SU-DHL-6 (cell line): ENCODE results near the gene TWSG1.

Experiments used
- H2AFZ ChIP-seq: fragments of 200-600 bp; sonication (generic); 2 replicates; pipeline ENCODE4 v1.6.1; 2014; ENCODE audit warnings: low read depth, mild to moderate bottlenecking, moderate library complexity, mixed read lengths, antibody characterized with exemption, low read length; ENCODE audit not compliant: severe bottlenecking
- H3F3A ChIP-seq: fragments of 200-600 bp; shearing (Covaris generic); 2 replicates; pipeline ENCODE4 v1.6.0; 2016; ENCODE audit warnings: antibody characterized with exemption, mild to moderate bottlenecking; ENCODE audit not compliant: insufficient read depth
- H3K27ac ChIP-seq: fragments of 200-600 bp; sonication (generic); 2 replicates; pipeline ENCODE4 v1.5.1; 2016; ENCODE audit warnings: low read depth, mild to moderate bottlenecking, low read length, moderate library complexity, mixed read lengths
- H3K27me3 ChIP-seq: fragments of 200-600 bp; sonication (generic), shearing (Covaris generic); 2 replicates; pipeline ENCODE4 v1.6.0; 2014; ENCODE audit warnings: mild to moderate bottlenecking, low read length
- H3K36me3 ChIP-seq: fragments of 200-600 bp; sonication (generic); 2 replicates; pipeline ENCODE4 v1.6.1; 2014; ENCODE audit warnings: mild to moderate bottlenecking, low read length, mixed read lengths
- H3K4me2 ChIP-seq: fragments of 300-600, 200-600 bp; shearing (Covaris generic), sonication (generic); 2 replicates; pipeline ENCODE4 v1.6.0; 2014; ENCODE audit warnings: low read length, low read depth, mild to moderate bottlenecking; ENCODE audit not compliant: poor library complexity, severe bottlenecking
- H3K4me3 ChIP-seq: fragments of 200-600 bp; sonication (generic); 2 replicates; pipeline ENCODE4 v1.5.1; 2014; ENCODE audit warnings: antibody characterized with exemption, low read length, mild to moderate bottlenecking, mixed read lengths; ENCODE audit not compliant: insufficient read depth, poor library complexity, severe bottlenecking
- H3K79me2 ChIP-seq: fragments of 200-600 bp; sonication (generic); 2 replicates; pipeline ENCODE4 v1.6.1; 2014; ENCODE audit warnings: mild to moderate bottlenecking, low read length, moderate library complexity; ENCODE audit not compliant: insufficient read depth
- H3K9ac ChIP-seq: fragments of 200-600 bp; sonication (generic); 2 replicates; pipeline ENCODE4 v1.7.0; 2014; ENCODE audit warnings: mild to moderate bottlenecking, low read length
- H3K9me2 ChIP-seq: fragments of 200-600 bp; sonication (generic); replicated peaks from 2 replicates; pipeline ENCODE4 v1.6.1; 2014; ENCODE audit warnings: low read length; ENCODE audit not compliant: insufficient read depth
- H3K9me3 ChIP-seq: fragments of 200-600 bp; sonication (generic); 2 replicates; pipeline ENCODE4 v1.6.1; 2014; ENCODE audit warnings: low read length, mixed read lengths; ENCODE audit not compliant: insufficient read depth
- H4K20me1 ChIP-seq: fragments of 200-600 bp; sonication (generic); 2 replicates; pipeline ENCODE4 v1.6.1; 2014; ENCODE audit warnings: low read depth, mild to moderate bottlenecking, antibody characterized with exemption, low read length, moderate library complexity, mixed read lengths
- EZH2phosphoT487 ChIP-seq: fragments of 200-600 bp; sonication (generic), shearing (Covaris generic); conservative IDR thresholded peaks from 2 replicates; pipeline ENCODE4 v1.6.1; 2018; ENCODE audit warnings: mild to moderate bottlenecking, antibody characterized with exemption, low read length, moderate library complexity, mixed read lengths
- TF ChIP-seq, protein P1 (sequence below): fragments of 200-600 bp; sonication (generic); IDR thresholded peaks from one replicate; pipeline ENCODE4 v1.5.1; 2017; ENCODE audit warnings: antibody characterized with exemption, mild to moderate bottlenecking, low read length, moderate library complexity; ENCODE audit not compliant: insufficient read depth, poor library complexity, severe bottlenecking

TWSG1 gene

GRCh38 chr18:9319333-9319732 lies 15.2 kb upstream of the TWSG1 start:
- H3K4me3 ChIP-seq = no peak overlapping the region
- no peak overlapping the region for H3K9ac ChIP-seq
- H3K27ac ChIP-seq = no peak overlapping the region
- no peak overlapping the region for H2AFZ ChIP-seq
- no peaks in the 10 kb centered on the region for H3K36me3 ChIP-seq
- no peak for TF ChIP-seq EZH2phosphoT487
- TF ChIP-seq, protein P1, sequence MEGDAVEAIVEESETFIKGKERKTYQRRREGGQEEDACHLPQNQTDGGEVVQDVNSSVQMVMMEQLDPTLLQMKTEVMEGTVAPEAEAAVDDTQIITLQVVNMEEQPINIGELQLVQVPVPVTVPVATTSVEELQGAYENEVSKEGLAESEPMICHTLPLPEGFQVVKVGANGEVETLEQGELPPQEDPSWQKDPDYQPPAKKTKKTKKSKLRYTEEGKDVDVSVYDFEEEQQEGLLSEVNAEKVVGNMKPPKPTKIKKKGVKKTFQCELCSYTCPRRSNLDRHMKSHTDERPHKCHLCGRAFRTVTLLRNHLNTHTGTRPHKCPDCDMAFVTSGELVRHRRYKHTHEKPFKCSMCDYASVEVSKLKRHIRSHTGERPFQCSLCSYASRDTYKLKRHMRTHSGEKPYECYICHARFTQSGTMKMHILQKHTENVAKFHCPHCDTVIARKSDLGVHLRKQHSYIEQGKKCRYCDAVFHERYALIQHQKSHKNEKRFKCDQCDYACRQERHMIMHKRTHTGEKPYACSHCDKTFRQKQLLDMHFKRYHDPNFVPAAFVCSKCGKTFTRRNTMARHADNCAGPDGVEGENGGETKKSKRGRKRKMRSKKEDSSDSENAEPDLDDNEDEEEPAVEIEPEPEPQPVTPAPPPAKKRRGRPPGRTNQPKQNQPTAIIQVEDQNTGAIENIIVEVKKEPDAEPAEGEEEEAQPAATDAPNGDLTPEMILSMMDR = no peak
- no peak overlapping the region for H3K4me2 ChIP-seq
- no peaks in the 10 kb centered on the region for H3K79me2 ChIP-seq
- no peaks in the 10 kb centered on the region for H3K9me3 ChIP-seq
- no peaks in the 10 kb centered on the region for H4K20me1 ChIP-seq
- H3K9me2 ChIP-seq = no peaks in the 10 kb centered on the region
- no peaks in the 10 kb centered on the region for H3K27me3 ChIP-seq
- no peaks in the 10 kb centered on the region for H3F3A ChIP-seq

- Histone ChIP-seq H2AFZ (no peak overlapping the region), H4K20me1 (no peaks in the 10 kb centered on the region), H3K9ac (no peak overlapping the region), H3K36me3 (no peaks in the 10 kb centered on the region), H3K27me3 (no peaks in the 10 kb centered on the region), H3F3A (no peaks in the 10 kb centered on the region), H3K9me3 (no peaks in the 10 kb centered on the region), H3K79me2 (no peaks in the 10 kb centered on the region), H3K4me2 (no peak overlapping the region), H3K4me3 (no peak overlapping the region), H3K27ac (no peak overlapping the region), H3K9me2 (no peaks in the 10 kb centered on the region)
- TF ChIP-seq, protein P1 = no peak
- TF ChIP-seq EZH2phosphoT487 = no peak
Measured at GRCh38 chr18:9321017-9321452, 13.5 kb upstream of the TWSG1 start.

- H3K36me3 ChIP-seq = no peaks in the 10 kb centered on the region
- no peak overlapping the region for H3K27ac ChIP-seq
- no peaks in the 10 kb centered on the region for H3K27me3 ChIP-seq
- no peak overlapping the region for H3K9ac ChIP-seq
- H2AFZ ChIP-seq = no peak overlapping the region
- no peaks in the 10 kb centered on the region for H3F3A ChIP-seq
- no peaks in the 10 kb centered on the region for H3K9me2 ChIP-seq
- no peak overlapping the region for H3K4me2 ChIP-seq
- no peaks in the 10 kb centered on the region for H4K20me1 ChIP-seq
- no peaks in the 10 kb centered on the region for H3K79me2 ChIP-seq
- H3K9me3 ChIP-seq = no peaks in the 10 kb centered on the region
- no peak overlapping the region for H3K4me3 ChIP-seq
- TF ChIP-seq EZH2phosphoT487 = no peak
- TF ChIP-seq, protein P1 = no peak
Measured at GRCh38 chr18:9321736-9322135, 12.8 kb upstream of the TWSG1 start.

- Histone ChIP-seq H3K9me3 (no peaks in the 10 kb centered on the region), H3K27me3 (no peaks in the 10 kb centered on the region), H3K79me2 (no peaks in the 10 kb centered on the region), H3K9me2 (no peaks in the 10 kb centered on the region), H3K36me3 (no peaks in the 10 kb centered on the region), H3F3A (no peaks in the 10 kb centered on the region), H3K9ac (no peak overlapping the region), H3K4me2 (no peak overlapping the region), H4K20me1 (no peaks in the 10 kb centered on the region), H2AFZ (no peak overlapping the region), H3K4me3 (no peak overlapping the region), H3K27ac (no peak overlapping the region)
- no peak for TF ChIP-seq EZH2phosphoT487
- TF ChIP-seq, protein P1 = no peak
Measured at GRCh38 chr18:9322744-9323143, 11.8 kb upstream of the TWSG1 start.
